Ureter (tissue), 1 donor: ENCODE results near the gene DUSP22. TPM values are rescaled to one million over a fixed set of nuclear protein-coding genes. Genes with fewer than 3 reads are reported as not detected.
"Not testable (repeated sequence)": the region's sequence is repeated elsewhere in the genome, so short reads cannot be mapped to it uniquely, and the experiment has no call there.

Experiments
- DNase-seq: peaks from one replicate; pipeline ENCODE4 v3.0.0-alpha.2; 2020; ENCODE audit warnings: low spot score
- total RNA-seq: library from RNA; stranded (reverse); gene quantifications from one replicate; pipeline ENCODE4 v1.2.4, GENCODE V29; 2023
- donor health status: DM: yes; HTN: yes; CAD: no.

DUSP22 gene, protein sequence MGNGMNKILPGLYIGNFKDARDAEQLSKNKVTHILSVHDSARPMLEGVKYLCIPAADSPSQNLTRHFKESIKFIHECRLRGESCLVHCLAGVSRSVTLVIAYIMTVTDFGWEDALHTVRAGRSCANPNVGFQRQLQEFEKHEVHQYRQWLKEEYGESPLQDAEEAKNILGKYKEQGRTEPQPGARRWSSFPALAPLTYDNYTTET
- 48.9 TPM for total RNA-seq

DNA sequence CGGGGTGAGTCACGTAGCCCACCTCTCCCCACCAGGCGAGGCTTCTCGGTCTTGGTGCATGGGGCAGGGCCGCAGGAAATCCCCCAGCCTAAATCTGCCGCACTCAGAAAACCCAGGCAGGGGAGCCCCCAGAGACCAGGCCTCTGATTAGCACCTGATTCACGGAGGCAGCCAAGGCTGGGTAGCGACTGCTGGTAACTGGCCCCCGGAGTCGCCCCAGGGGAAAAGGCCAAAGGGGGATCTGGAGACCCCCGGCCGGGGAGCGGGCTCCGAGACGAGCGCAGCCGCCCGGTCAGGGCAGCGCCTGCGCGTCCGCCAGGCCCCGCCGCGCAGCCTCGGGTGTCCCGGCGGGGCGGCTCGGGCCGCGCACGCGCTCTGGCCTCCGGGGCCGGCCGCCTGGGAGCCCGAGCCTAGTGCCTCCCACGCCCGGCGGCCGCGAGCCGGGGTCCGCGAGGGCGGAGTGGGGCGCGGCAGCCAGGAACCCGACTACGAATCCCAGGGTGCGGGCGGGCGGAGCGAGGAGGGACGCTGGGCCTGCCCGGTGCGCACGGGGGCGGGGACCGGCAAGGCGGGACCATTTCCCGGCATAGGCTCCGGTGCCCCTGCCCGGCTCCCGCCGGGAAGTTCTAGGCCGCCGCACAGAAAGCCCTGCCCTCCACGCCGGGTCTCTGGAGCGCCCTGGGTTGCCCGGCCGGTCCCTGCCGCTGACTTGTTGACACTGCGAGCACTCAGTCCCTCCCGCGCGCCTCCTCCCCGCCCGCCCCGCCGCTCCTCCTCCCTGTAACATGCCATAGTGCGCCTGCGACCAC lies at the start of gene DUSP22:
TSS of gene DUSP22 (plus strand) at position 791 of the 809 bp plus-strand sequence. CDS start 53 bp downstream, outside the sequence.
- DNase-seq: peak; percentile 89

DNA sequence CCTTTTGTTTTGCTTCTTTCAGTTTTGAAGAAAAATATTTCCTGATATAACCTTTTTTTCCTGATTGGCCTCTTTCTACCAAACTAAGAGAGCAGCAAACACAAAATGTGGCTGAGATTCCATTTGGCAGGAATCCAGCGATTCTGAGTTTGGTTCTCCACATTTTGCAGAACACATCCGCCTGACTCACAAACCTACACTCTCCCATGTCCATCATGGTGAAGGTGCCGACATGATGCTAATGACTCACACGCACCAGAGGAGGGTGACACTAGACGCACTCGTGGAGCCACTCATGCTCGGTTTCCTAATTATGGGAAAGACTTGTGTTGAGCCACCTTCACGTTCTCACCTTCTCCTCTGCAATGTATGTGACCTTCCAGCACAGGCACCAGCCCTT lies 45.9 kb upstream of the DUSP22 start:
- DNase-seq: no peak

DNA sequence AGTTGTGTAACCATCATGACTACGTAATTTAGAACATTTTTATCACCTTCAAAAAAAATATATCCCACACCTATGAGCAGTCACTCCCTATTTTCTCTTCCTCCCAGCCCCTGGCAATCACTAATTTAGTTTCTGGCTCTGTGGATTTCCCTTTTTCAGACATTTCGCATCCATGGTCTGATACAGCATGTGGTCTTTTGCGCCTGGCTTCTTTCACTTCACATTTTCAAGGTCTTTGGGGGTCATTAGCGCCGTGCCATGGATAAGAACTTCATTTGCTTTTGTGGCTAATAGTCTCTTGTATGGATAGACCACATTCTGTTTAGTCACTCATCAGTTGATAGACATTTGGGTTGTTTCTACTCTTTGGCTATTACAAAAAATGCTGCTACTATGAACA lies 44.9 kb upstream of the DUSP22 start:
- no peak for DNase-seq

DNA sequence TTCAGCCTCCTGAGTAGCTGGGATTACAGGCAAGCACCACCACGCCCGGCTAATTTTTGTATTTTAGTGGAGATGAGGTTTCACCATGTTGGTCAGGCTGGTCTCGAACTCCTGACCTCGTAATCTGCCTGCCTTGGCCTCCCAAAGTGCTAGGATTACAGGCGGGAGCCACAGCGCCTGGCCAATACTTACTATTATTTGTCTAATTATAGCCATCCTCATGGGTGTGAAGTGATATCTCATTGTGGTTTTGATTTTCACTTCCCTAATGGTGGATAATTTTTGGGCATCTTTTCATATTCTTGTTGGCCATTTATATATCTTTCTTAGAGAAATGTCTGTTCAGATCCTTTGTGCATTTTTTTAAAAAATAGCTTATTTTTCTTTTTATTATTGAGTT lies 44.2 kb upstream of the DUSP22 start:
- not testable (repeated sequence) for DNase-seq

DNA sequence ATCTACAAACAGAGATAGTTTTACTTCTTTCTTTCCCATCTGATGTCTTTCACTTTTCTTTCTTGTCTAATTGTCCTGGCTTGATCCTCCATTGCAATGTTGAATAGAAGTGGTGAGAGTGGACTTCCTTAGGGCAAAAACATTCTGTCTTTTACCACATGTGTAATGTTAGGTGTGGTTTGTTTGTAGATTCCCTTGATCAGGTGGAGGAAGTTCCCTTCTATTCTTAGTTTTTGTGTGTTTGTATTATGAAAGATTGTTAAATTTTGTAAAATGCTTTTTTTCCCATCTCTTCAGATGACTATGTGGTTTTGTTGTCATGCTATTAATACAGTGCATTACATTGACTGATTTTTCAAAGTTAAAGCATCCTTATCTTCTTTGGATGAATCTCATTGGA lies 41.6 kb upstream of the DUSP22 start:
- no peak for DNase-seq

DNA sequence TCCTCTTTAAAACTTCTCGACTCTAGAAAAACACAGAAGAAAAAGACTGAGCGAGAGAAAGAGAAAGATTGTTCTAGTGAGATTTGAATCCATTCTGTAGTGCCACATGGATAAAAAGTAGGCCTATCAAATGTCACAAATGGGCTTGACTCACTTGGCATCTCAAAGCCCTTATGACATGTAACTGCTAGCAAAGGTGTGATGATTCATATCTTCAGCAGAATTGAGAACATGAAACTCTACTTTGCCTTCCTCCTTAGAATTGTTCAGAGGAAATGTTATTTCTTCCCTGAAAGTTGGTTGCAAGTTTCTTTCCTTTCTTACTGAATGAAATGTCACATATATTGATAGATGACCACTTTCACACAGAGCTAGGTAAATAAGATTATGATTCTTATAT lies 40.4 kb upstream of the DUSP22 start:
- DNase-seq: no peak

DNA sequence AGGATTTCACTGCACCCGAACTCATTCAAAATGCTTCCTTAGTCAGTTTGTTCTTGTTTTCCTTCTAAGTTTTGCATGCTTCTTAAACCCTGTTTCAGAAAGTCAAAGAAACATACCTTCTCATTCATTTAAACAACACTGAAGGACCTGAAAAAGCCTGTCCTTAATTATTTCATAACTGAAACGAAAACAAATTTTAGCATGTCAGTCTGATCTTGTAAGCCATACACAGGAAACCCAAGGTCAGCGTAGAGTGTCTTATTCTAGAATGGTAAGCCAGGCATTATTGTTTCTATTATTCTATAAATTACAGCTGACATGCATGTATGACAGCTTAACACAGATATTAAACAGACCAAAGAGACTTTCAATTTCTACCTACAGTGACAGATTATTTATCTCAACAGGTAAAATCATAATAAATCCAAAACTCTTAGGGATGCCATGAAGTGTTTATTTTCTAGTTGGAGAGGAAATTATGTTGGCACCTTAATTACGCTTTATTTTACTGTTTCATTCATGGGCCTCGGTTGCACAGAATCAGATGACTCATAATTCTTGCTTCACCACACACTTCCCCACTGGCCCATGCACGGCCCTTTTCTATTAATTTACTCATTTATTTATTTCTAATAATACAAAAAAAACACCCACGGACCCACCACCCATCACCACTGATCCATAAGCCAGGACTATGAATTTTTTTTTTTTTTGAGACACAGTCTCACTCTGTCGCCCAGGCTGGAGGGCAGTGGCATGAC lies 39.3 kb upstream of the DUSP22 start:
- DNase-seq: no peak

DNA sequence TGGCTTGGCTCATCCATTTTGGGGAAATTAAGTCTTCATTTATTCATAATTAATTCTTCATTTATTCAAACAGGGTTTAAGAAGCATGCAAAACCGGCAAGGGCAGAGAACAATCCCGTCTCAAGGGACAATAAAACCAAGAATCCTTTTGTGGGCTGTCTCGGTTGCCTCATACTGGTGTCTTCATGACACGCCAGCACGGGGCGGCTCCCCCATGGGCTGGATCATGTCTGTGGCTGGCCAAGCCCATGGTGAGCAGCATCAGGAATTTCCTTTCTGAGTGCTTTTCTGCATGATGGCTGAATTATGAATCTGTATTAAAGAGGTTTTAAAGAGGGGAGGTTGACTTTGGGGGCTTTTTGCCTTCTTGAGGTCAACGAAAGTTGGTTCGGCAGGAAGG lies 38.3 kb upstream of the DUSP22 start:
- no peak for DNase-seq

DNA sequence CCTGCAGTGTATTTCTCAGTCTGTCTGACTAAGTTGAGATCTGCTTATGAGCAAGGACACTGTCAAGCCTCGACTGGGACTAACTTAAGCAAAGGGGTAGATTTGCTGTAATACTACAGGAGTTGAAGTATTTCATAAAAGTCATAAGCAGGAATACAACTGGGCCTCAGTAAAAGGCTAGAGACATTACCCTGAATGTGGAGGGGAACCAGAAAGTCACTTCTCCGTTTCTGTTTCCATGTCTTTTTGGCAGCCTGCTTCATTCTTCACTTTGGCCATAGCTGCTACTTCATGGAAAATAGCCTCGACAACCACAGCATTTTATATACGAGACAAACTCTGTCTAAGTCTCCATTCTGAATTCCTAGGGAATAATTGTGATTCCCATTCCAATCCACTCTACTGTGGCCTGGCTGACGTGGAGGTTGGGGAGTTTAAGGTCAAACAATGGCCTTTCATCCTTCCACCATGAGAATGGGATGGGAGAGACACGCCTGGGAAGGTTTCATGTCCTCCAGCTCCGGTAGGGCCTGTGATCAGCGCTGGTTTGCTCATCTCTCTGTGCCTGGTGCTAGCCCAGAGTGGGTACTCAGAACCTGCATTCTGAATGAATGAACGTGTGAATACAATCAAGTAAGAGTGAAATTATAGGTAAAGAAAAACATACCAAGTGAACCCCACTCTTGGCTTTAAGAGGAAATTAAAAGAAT lies 37.1 kb upstream of the DUSP22 start:
- no peak for DNase-seq

DNA sequence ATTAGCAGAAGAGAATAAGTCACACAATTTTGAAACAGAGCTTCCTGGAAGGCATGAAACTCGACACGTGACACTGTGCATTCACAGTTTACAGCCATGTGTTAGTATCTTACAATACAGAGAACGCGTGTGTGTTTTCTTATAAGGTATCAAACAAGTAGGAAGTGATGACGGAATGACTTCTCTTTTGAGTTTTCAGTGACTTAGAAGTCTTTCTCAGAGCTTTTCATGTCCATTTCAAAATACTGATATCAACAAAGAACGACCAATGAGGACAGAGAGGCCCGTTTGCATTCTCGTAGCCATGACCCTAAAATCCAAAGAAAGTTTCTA lies 36.6 kb upstream of the DUSP22 start:
- no peak for DNase-seq

DNA sequence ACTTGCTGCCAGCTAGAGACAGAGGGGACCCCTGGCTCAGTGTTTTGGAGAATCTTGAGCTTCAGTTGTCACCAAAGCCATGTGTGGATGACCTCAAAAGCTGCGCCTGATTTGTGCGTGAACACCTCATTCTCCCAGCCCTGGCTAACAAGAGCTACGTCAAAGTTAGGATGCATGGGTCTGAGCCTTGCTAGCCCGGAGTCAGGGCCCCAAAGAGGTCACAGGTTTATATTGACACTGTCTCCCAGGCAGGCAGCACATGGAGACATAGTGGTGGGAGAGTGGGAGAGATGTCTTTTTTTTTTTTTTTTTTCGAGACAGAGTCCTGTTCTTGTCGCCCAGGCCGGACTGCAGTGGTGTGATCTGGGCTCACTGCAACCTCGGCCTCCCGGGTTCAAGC lies 36.1 kb upstream of the DUSP22 start:
- no peak for DNase-seq

DNA sequence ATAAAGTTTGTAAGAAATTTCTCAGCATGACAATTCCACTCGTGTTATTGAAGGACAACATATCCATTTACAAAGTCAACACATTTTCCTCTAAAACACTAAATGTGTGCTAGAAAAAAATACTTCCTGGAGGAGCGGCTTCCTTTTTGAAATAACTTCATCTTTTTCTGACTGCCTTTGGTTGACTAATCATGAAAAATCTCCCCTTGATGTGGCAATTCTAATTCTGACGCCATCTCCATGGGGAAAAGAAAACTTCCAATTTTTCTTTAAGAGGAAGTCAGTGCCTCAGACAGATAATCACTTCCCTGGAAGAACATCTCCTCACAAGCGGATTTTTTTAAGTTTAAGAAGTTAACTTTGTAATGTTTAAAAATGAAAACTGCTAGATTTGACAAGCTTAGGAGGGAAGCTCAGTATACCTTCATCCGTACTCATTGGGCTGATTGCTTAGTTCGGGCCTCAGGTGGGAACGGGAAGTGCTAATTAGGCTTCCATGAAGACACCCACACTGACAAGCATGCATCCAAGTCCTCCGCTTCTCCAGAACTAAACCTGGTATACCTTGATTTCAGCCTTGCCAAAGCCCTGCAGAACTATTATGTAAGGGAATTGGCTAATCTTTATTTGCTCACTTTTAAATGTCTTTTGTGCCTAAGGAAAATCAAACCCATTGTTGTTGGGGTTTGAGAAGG lies 35.1 kb upstream of the DUSP22 start:
- DNase-seq: no peak

DNA sequence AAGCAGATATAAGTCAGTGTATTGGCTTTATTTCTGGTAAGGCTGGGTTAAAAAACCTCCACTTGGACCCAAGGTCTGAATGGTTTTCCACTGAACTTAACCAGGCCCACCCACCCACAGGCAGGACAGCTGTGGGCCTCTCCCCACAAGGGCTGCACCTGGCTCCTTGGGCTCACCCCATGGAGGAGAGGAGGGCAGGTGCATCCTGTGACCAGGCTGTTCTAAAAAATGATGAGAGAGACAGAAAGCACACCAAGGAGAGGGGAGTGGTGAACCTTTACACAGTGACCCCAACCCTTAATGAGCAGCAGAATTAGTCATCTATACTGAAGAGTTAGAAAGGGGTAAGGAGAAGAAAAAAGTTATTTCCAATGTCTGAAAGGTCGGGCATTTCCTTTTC lies 34.5 kb upstream of the DUSP22 start:
- DNase-seq: no peak

DNA sequence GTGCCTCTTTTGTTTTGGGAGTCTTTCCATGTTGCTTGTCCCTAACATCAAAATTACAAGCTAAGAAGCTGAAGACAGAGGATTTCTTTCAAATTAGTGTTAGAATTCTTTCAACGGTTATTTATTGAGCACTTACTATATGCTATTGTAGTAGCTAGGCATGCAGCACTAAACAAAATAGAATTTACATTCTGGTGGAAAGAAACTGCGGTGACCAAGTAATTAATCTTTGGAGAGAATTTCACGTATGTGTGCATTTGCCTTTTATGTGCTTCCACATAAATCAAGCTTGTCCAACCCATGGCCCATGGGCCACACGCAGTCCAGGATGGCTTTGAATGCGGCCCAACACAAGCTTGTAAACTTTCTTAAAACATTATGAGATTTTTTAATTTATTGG lies 33.0 kb upstream of the DUSP22 start:
- no peak for DNase-seq

DNA sequence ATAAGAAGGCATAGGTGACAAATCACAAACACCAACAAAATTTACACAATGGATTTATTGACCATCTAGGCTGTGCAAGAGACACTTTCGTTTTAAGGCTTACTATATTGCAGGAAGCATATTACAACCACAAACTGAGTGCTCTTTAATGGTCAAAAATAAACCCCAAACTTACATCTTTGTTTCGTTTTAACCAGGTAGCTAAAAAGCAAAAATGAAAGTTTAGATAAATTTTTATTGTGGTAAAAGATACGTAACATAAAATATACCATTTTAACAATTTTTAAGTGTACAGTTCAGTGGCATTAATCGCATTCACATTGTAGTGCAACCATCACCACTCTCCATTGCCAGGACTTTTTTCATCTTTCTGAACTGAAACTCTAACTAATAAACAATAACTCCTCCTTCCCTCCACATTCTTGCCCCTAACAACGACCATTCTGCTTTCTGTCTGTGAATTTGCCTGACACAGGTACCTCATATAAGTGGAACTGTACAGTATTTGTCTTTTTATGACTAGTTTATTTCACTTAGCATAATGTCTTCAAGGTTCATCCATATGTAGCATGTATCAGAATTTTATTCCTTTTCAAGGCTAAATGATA lies 32.3 kb upstream of the DUSP22 start:
- no peak for DNase-seq

DNA sequence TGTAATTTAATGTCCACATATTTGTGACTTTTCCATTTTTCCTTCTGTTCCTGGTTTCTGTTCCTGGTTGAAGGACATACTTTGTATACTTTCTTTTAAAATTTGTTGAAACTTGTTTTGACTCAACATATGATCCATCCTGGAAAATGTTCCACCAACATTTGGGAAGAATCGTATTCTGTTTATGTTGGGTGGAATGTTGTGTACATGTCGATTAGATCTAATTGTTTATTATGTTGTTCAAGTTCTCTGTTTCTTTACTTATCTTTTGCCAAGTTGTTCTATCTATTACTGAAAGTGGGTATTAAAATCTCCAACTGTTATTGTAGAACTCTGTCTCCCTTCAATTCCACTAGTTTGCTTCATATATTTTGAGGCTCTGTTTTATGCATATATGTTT lies 27.7 kb upstream of the DUSP22 start:
- no peak for DNase-seq

DNA sequence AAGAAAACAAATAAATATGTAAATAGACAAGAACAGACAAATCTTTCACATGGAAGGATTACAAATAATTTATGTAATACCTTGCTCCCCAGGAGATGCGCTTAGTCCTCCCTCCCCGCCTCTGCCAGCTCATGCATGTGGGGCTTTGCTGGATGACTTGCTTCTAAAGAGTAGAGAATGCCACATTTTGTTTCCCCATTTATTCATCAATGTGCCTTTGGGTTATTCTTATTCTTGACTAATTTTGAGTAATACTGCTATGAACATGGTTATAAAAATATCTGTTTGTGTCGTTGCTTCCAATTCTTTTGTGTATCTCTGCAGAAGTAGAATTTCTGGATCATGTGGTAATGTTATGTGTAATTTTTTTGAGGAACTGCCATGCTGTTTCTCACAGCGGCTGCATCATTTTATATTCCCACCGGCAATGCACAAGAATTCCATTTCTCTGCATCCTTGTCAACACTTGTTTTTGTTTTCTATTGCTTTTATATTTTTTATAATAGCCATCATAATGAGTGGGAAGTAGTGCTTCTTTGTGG lies 23.8 kb upstream of the DUSP22 start:
- no peak for DNase-seq

DNA sequence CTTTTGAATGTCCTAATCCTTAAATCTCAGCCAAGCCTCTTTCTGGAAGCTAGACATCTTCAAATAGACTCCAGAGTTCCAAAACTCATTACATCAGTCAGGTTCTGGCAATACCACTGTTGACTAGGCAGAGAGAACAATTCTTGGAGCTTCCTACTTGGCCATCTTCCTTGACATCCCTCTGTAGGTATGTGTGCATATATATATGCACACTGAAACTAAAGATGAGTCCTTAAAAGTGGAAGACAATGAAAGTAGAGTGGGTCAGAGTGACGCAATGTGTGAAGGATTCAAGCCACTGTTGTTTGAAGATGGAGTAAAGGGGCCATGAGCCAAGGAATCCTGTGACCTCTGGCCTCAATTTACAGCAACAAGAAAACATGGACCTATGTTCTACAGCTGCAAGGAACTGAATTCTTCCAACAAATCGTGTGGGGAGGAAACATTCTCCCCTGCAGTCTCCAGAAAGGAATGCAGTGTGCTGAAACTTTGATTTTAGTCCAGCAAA lies 18.7 kb upstream of the DUSP22 start:
- DNase-seq: no peak

DNA sequence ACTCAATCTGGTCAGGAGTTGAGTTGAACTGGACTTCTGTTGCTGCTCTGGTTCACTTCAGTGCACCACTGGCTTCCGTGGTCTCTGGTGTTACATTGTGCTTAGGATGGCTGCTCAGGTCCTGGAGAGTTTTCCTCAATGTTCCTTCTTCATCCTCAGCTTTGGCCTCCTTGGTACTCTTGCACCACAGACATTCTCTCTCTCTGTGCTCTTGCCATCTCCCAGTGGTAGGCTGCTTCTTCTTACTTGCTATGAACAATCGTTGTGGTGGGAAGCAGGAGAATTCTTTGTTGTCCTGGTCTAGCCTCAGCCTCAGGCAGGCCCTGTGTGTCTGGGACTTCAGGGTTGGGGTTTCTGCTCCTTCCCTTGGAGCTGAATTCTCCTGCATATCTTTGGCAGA lies 14.5 kb upstream of the DUSP22 start:
- no peak for DNase-seq

DNA sequence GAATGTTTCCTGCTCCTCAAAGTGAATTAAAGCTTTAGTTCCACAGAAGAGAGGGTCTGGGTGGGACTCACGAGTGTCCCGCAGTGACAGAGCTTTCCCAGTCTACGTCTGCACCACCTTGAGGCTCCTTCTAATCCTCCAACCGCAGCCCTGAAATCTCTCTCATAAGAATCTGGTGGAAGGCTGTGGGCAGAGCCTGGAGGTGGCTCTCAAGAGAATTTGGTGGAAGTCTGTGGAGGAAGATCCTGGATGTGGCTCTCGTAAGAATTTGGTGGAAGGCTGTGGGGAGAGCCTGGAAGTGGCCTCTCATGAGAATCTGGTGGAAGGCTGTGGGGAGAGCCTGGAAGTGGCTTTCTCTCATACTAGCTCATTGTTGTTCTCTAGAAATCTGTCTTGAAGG lies 13.8 kb upstream of the DUSP22 start:
- no peak for DNase-seq
